NCI-H82 treated with DMSO at 0.1 percent for 48 hours (cell line): ENCODE results near the gene MIER3.

Experiments used
- DNase-seq: peaks from one replicate; lab custom pipeline; 2025; ENCODE audit not compliant: unreplicated experiment; lab: John Stamatoyannopoulos, UW

The MIER3 gene

GRCh38 chr5:56962286-56962685 is 10.4 kb upstream of the MIER3 start:
- DNase-seq: no peak

- no peak for DNase-seq
Observed at GRCh38 chr5:56961746-56962145, 9.8 kb upstream of the MIER3 start.

- DNase-seq: no peak
Observed at GRCh38 chr5:56959326-56959725, 7.4 kb upstream of the MIER3 start.

GRCh38 chr5:56958595-56958994 is 6.7 kb upstream of the MIER3 start:
- DNase-seq: no peak

GRCh38 chr5:56954262-56954661 is 2.3 kb upstream of the MIER3 start:
- no peak for DNase-seq

- DNase-seq: no peak
Observed at GRCh38 chr5:56951126-56951945, 587 bp downstream of the MIER3 start.

GRCh38 chr5:56950626-56951125 is 1.2 kb downstream of the MIER3 start:
- DNase-seq: no peak

- no peak for DNase-seq
Observed at GRCh38 chr5:56947052-56947451, 4.9 kb downstream of the MIER3 start.

- DNase-seq: no peak
Observed at GRCh38 chr5:56941981-56942380, 9.9 kb downstream of the MIER3 start.

- no peak for DNase-seq
Observed at GRCh38 chr5:56938858-56939257, 13.1 kb downstream of the MIER3 start.

GRCh38 chr5:56934325-56934724 is 17.6 kb downstream of the MIER3 start:
- no peak for DNase-seq

GRCh38 chr5:56922922-56923321 is 29.0 kb downstream of the MIER3 start:
- DNase-seq: no peak

- DNase-seq: no peak
Observed at GRCh38 chr5:56919942-56920662, 31.8 kb downstream of the MIER3 start.

- no peak for DNase-seq
Observed at GRCh38 chr5:56918054-56918453, 33.9 kb downstream of the MIER3 start.

GRCh38 chr5:56917534-56917933 is 34.4 kb downstream of the MIER3 start:
- DNase-seq: no peak

GRCh38 chr5:56914678-56915077 is 37.2 kb downstream of the MIER3 start:
- DNase-seq: no peak

GRCh38 chr5:56913766-56914165 is 38.2 kb downstream of the MIER3 start:
- DNase-seq: no peak

GRCh38 chr5:56910210-56910965 is 41.5 kb downstream of the MIER3 start:
- DNase-seq: no peak

GRCh38 chr5:56909294-56910209 is 42.4 kb downstream of the MIER3 start, which contains the start of gene SETD9:
SETD9 (plus strand) TSS chr5:56909596; CDS start chr5:56909646, 50 bp downstream.
- DNase-seq: peak; percentile 83

GRCh38 chr5:56908942-56909293 is 43.0 kb downstream of the MIER3 start:
- DNase-seq: no peak
